Stromal cell of bone marrow (primary cell): Measurements from ENCODE around the gene MTG1.
"Not testable (repeated sequence)": the region's sequence is repeated elsewhere in the genome, so short reads cannot be mapped to it uniquely, and the experiment has no call there.

Experiments used
- DNase-seq: peaks from one replicate; pipeline ENCODE4 v3.0.0-alpha.2; 2012; ENCODE audit warnings: low read depth

MTG1 gene

GRCh38 chr10:133378251-133379096 lies 15.5 kb upstream of the MTG1 start:
- no peak for DNase-seq

GRCh38 chr10:133379152-133379800 lies 14.7 kb upstream of the MTG1 start, which contains the start of gene PAOX:
TSS of gene PAOX (plus strand) at chr10:133379262. CDS start at chr10:133379317, 55 bp downstream.
- no peak for DNase-seq

- DNase-seq = no peak
Observed at GRCh38 chr10:133379801-133380666, 13.9 kb upstream of the MTG1 start.

GRCh38 chr10:133381036-133381435 lies 12.9 kb upstream of the MTG1 start:
- DNase-seq = no peak

- no peak for DNase-seq
Observed at GRCh38 chr10:133383551-133383950, 10.4 kb upstream of the MTG1 start.

GRCh38 chr10:133384071-133384470 lies 9.9 kb upstream of the MTG1 start:
- DNase-seq = no peak

- DNase-seq = no peak
Observed at GRCh38 chr10:133385214-133385613, 8.7 kb upstream of the MTG1 start.

GRCh38 chr10:133386951-133387350 lies 7.0 kb upstream of the MTG1 start:
- not testable (repeated sequence) for DNase-seq

- no peak for DNase-seq
Observed at GRCh38 chr10:133388236-133388972, 5.6 kb upstream of the MTG1 start.

- no peak for DNase-seq
Observed at GRCh38 chr10:133388973-133389818, 4.8 kb upstream of the MTG1 start.

GRCh38 chr10:133390597-133391248 lies 3.2 kb upstream of the MTG1 start:
- no peak for DNase-seq

GRCh38 chr10:133391249-133391635 lies 2.7 kb upstream of the MTG1 start:
- DNase-seq = no peak

- no peak for DNase-seq
Observed at GRCh38 chr10:133391761-133392518, 2.0 kb upstream of the MTG1 start.

GRCh38 chr10:133393401-133394063 lies 425 bp upstream of the MTG1 start:
- DNase-seq = no peak

GRCh38 chr10:133394801-133395221 lies 854 bp downstream of the MTG1 start:
- no peak for DNase-seq

- no peak for DNase-seq
Observed at GRCh38 chr10:133396035-133396624, 2.2 kb downstream of the MTG1 start.

GRCh38 chr10:133397938-133398337 lies 4.0 kb downstream of the MTG1 start:
- no peak for DNase-seq

GRCh38 chr10:133399123-133399601 lies 5.2 kb downstream of the MTG1 start:
- no peak for DNase-seq
